Measurements from ENCODE around the gene CYRIA. TPM values are rescaled to one million over a fixed set of nuclear protein-coding genes. Genes with fewer than 3 reads are reported as not detected.

Gene CYRIA
- total RNA-seq, 4 donors from 2014 or later = 33.6 to 79.0 (median 50.0) TPM

DNA sequence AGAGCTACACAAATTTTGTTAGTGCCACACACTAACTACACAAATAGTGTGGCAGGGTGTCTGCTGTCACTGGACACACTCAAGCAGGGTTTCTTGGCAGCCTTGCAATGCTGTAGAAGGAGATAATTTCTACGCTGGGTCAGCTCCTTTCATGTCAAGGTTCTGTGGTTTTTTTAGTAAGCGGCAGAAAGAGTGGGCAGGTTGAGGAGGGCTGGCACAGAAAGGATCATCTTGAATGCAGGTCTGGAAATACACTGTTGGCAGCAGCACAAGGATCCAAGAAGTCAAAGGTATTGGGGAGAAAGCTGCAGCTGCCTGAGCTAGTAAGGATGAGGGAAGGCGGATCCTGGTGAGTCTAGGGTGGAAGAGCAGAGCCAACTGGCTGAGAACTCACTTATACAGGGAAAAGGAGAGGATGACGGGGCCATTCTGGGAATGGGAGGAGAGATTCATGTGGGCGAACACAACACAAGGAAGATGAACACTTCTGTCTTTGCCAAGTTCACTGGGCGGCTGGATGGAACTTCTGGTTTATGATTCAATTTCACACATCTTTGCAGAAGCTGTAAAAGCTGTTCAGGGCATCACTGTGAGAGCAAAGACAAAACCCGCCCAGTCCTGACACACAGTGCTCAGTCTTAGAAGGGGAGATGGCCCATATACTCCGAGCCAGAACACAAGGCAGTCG lies 16.9 kb upstream of the CYRIA start:
- 52 to 58% methylated on average over 6 to 9 of the region's 9 CpGs for WGBS, 2 donors
- Histone ChIP-seq H3K4me1 (peaks cover 0 to 11% of the 10 kb centered on the region in 2 donors), H3K27me3 (no peaks in the 10 kb centered on the region), H3K27ac (peak overlapping the region in 2 of 3 donors; percentile 43 to 51), H3K36me3 (no peaks in the 10 kb centered on the region), H3K9me3 (no peaks in the 10 kb centered on the region), H3K4me3 (replicated peaks in 1 of 3) (no peak overlapping the region)
- TF ChIP-seq, protein P1, sequence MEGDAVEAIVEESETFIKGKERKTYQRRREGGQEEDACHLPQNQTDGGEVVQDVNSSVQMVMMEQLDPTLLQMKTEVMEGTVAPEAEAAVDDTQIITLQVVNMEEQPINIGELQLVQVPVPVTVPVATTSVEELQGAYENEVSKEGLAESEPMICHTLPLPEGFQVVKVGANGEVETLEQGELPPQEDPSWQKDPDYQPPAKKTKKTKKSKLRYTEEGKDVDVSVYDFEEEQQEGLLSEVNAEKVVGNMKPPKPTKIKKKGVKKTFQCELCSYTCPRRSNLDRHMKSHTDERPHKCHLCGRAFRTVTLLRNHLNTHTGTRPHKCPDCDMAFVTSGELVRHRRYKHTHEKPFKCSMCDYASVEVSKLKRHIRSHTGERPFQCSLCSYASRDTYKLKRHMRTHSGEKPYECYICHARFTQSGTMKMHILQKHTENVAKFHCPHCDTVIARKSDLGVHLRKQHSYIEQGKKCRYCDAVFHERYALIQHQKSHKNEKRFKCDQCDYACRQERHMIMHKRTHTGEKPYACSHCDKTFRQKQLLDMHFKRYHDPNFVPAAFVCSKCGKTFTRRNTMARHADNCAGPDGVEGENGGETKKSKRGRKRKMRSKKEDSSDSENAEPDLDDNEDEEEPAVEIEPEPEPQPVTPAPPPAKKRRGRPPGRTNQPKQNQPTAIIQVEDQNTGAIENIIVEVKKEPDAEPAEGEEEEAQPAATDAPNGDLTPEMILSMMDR (IDR thresholded peaks at IDR 0.05) = no peak
- TF ChIP-seq POLR2A (IDR thresholded peaks at IDR 0.05) = no peak
- intact Hi-C loops (cut with DNase I) = no loop called here
- DNase-seq = peak; percentile 80 to 82

DNA sequence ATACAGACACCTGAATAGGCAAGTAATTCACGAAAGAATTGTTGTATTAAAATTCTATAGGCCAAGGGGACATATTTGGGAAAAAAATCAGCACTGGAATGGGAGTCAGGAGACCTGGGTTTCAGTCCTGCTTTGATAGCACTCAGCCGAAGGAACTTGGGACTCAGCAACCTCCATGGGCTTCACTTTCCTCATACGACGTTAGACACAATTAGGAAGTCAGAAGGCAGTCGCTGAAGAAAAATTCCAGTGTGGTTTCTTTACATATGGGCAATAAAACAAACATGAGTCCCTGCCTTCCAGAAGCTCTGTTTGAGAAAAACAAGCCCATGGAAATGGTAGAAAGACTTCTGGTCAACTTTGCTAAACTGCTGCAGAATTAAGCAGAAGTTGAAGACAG lies 15.1 kb upstream of the CYRIA start:
- TF ChIP-seq, protein P1 (IDR thresholded peaks at IDR 0.05) = no peak
- no peak for TF ChIP-seq POLR2A (IDR thresholded peaks at IDR 0.05)
- Histone ChIP-seq H3K36me3 (no peaks in the 10 kb centered on the region), H3K27me3 (no peaks in the 10 kb centered on the region), H3K27ac (no peak overlapping the region), H3K9me3 (no peaks in the 10 kb centered on the region), H3K4me1 (peaks cover 0 to 11% of the 10 kb centered on the region in 2 donors), H3K4me3 (replicated peaks in 1 of 3) (no peak overlapping the region)
- WGBS, 2 donors = 92 to 97% methylated on average over 5 of the region's 5 CpGs
- intact Hi-C loops (cut with DNase I) = no loop called here
- DNase-seq = no peak

DNA sequence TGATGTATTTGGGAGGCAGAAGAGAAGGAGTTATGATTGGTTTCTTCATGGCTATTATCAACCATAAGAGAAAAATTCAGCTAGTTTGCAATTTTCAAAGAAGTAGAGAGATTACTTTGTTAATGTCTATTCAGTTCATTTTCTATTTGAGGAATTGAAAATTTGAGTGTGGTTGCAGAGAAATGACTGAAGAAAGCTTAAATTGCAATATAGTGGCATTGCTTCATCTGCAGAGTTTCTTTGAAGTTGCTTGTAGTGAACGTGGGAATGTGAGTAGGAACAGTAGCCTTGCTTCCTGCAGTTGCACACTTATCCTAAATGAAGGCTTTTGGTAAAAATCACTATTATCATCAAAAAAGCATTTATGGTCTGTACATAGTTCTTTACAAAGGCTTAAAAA lies 14.7 kb upstream of the CYRIA start:
- Histone ChIP-seq H3K4me1 (peaks cover 0 to 11% of the 10 kb centered on the region in 2 donors), H3K9me3 (no peaks in the 10 kb centered on the region), H3K27ac (no peak overlapping the region), H3K27me3 (no peaks in the 10 kb centered on the region), H3K36me3 (no peaks in the 10 kb centered on the region), H3K4me3 (replicated peaks in 1 of 3) (no peak overlapping the region)
- TF ChIP-seq, protein P1 (IDR thresholded peaks at IDR 0.05) = no peak
- TF ChIP-seq POLR2A (IDR thresholded peaks at IDR 0.05) = no peak
- no peak for DNase-seq
- 78 to 84% methylated on average over 1 of the region's 1 CpG for WGBS, 2 donors
- intact Hi-C loops (cut with DNase I) = no loop called here

DNA sequence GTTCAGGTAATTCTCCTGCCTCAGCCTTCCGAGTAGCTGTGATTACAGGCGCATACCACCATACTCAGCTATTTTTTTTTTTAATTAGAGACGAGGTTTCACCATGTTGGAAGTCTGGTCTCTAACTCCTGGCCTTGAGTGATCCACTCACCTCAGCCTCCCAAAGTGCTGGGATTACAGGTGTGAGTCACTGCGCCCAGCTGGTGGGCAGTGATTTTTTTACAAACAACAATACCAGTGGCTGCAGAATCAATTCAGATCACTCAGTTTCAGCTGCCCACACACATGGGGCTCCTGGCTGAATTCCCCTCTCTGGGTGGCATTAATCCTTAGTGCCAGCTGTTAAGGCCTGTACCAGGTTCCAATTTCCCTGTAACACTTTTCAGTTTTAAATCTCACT lies 13.3 kb upstream of the CYRIA start:
- H3K4me3 ChIP-seq (replicated peaks in 1 of 3) = no peak overlapping the region
- H3K36me3 ChIP-seq = no peaks in the 10 kb centered on the region
- DNase-seq = no peak
- no peak overlapping the region for H3K27ac ChIP-seq
- intact Hi-C loops (cut with DNase I) = no loop called here
- H3K9me3 ChIP-seq = no peaks in the 10 kb centered on the region
- H3K4me1 ChIP-seq = peaks cover 0 to 11% of the 10 kb centered on the region in 2 donors
- 92 to 94% methylated on average over 4 of the region's 4 CpGs for WGBS, 2 donors
- TF ChIP-seq POLR2A (IDR thresholded peaks at IDR 0.05) = no peak
- TF ChIP-seq, protein P1 (IDR thresholded peaks at IDR 0.05) = no peak
- H3K27me3 ChIP-seq = no peaks in the 10 kb centered on the region

DNA sequence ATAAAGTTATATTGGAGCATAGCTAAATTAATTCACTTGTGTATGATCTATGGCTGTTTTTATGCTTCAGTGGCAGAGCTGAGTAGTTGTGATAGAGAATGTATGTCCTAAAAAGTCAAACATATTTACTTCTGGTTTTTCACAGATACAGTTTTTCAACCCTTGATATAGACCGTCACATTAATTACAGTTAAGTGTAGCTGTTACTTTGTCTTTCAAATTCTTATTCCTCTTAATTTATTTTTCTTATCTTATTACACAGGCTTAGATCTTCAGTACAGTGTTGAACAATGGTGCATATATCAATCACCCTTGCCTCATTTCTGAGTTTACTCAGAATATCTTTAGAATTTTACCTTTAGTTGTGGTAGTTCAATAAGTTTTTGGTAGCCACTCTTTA lies 12.2 kb upstream of the CYRIA start:
- intact Hi-C loops (cut with DNase I) = no loop called here

More for the DNA sequence above, 12.2 kb upstream of the CYRIA start:
- Histone ChIP-seq H3K27me3 (no peaks in the 10 kb centered on the region), H3K4me1 (peaks cover 0 to 8% of the 10 kb centered on the region in 2 donors), H3K27ac (no peak overlapping the region), H3K36me3 (no peaks in the 10 kb centered on the region), H3K9me3 (no peaks in the 10 kb centered on the region), H3K4me3 (replicated peaks in 1 of 3) (no peak overlapping the region)
- no peak for DNase-seq
- TF ChIP-seq, protein P1 (IDR thresholded peaks at IDR 0.05) = no peak
- no peak for TF ChIP-seq POLR2A (IDR thresholded peaks at IDR 0.05)
- 93 to 100% methylated on average over 1 of the region's 1 CpG for WGBS, 2 donors
